Fibroblast of skin of back (primary cell): ENCODE data around the gene NUP50.
A peak's percentile ranks its signal among the peaks of the same experiment; 100 is the strongest.

Source experiments
- DNase-seq: peaks from one replicate; pipeline ENCODE4 v3.0.0-alpha.2; 2013

NUP50 gene

DNA sequence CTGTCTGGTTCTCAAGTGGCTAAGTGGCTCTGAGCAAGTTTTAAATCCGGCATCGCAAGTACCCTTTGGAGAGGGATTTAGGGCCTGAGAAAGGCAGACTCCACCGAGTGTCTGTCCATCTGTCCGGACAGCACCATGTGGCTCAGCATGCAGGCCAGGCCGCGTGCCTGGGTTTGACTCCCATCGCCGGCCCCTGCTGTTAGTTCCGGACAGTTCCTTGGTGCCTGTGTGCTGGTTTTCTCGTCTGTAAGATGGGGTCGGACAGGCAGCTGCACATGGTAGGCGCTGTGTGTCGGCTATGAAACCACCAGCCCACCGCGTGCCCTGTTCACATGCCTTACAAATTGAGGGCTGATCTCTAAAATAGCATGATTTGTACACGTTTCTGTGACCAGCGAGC lies 31.0 kb downstream of the NUP50 start:
- no peak for DNase-seq

DNA sequence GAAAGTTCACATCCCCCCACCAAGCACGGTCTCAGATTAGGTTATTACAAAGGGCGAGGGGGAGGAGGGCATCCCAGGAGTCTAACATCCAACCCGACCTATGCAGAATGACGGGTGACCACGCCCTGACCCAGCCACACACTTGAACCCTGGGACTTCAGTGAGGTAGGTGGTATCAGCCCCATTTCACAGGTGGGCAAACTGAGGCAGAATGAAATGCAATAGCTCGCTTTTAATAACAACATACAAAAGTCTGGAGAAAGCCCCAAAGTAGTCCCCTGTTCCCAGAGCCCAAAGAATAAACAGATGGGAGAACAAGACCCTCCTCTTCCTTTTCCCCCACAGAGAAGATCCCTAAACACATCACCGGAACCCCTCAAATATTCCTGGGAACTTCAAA lies 31.9 kb downstream of the NUP50 start:
- no peak for DNase-seq

DNA sequence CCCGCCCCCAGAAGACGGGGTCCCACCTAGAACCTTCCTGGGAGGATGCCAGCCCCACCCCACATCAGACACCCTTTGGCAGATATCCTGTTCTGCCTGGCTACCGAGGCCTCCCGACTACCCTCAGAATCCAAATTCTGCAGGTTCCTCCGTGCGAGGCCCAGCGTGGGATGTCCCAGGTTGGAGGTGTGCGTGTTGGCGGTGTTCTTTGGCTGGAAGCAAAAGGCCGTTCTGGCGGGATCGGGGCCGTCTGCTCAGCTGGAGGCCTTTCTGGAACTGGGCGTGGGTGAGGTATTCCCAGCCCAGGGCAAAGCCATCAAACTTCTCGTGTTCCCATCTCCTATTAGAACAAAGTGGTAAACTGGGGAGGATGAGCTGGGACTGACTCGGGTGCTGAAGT lies 32.6 kb downstream of the NUP50 start:
- no peak for DNase-seq

DNA sequence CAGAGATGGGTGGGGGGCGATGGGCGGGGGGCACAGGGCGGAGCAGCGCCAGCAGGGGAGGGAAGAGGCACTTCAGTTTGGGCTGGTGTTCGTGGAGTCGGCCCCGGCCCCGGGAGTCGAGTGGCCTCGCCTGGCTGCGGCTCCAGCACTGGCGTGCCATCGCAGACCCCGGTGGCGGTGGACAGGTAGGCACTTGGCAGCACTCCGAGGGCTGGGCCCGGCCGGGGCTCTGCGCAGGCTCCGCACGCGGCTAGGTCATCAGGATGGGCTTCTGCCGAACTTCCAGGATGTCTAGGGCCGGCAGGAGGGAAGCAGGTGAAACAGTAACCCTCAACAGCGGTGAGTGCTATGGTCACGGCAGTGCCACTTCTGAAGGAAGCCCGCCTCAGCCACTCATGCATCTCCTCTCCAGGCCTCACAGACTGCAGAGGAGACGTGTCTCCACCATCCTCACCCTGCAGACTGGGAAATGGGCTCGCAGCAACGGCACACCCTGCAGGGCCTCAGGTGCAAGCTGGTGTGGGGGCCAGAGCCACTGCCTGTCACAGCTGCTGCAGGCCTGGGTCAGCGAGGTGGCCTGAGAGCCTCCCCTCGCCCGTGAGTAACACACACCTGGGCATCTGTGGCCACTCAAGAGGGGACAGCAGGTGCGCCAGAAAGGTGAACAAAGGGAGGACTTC lies 33.3 kb downstream of the NUP50 start:
- DNase-seq = no peak

DNA sequence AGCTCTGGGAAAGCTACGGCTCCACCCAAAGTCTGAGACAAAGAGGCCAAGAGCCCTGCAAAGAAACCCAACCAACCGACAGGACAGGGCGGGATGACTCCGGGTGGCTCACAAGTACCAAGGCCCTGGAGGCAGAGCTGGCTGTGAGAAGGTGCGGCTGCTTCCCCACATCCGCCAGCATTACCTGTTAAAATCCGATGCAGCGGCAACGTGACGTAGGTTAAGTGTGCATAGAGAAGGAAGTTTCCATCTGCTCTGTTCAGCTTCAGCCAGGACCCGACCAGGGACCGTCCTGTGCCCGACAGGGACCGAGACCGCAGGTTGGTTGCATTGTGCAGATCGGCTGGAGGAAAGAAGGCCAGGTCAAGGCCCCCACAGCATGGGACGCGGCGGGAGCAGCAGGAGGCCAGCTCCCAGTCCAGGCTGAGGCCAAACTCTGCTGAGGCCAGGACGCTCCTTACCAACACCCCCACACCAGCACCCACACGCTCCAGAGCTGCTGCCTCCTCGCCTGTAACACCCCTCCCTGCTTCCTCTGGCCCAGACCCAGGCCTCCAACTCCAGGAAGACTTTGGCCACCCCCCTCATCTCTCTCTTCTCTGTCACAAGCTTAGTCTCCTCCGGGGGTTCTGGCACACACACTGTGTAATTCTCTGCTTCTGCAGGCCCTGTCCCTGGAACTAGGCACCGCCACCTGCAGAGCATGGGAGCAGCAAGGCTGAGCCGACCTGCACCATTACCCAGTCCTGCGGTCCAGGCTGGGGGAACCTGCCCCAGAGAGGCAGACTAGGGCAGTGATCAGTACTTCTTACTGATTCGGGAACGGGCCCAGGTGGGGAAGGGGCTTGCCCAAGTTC lies 34.1 kb downstream of the NUP50 start:
- no peak for DNase-seq

DNA sequence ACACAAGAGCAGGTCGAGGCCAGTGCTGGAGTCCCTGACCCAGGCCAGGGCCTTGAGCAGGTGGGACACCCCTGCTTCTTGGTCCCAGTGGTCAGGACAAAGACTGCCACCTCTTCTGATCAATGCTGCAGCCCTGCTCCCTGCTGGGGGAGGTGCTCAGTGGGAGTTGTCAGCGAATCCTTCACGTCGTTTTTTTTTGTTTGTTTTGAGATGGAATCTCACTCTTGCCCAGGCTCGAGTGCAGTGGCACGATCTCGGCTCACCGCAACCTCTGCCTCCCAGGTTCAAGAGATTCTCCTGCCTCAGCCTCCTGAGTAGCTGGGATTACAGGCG lies 34.7 kb downstream of the NUP50 start:
- no peak for DNase-seq

DNA sequence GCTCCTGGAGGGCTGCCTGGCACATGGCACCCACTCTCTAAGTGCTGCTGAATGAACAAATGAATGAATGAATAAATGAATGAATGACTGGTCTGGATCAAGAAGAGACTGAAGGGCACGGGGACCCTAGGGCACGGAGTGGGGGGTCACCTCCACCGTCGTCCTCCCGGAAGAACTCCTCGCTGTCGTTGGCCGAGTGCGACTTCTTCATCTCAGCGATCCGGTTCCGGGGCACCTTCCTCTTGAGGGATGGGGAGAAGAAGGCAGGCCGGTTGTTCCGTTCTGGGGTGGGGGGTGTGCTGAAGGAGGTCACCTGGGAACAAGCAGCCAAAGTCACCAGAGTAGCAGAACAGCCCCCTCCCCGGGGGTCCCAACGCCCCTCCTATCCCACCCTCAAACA lies 36.0 kb downstream of the NUP50 start:
- no peak for DNase-seq

DNA sequence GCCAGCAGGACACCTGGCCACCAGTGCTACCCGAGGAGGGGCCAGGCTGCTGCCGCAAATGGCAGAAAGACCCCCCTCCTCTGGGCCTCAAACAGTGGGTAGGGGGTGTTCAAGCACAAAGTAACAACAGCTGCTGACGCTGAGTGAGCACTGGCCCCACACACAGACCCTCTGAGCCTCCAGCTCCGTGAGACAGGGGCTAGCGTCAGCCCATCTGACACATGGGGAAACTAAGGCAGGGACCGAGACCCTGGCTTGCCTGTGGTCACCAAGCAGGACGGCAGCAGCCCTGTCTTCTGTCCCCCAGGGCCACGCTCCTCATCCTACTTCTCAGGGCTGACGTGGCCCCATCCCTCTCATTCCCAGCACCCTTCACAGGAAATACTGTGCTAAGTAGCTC lies 36.5 kb downstream of the NUP50 start:
- no peak for DNase-seq

DNA sequence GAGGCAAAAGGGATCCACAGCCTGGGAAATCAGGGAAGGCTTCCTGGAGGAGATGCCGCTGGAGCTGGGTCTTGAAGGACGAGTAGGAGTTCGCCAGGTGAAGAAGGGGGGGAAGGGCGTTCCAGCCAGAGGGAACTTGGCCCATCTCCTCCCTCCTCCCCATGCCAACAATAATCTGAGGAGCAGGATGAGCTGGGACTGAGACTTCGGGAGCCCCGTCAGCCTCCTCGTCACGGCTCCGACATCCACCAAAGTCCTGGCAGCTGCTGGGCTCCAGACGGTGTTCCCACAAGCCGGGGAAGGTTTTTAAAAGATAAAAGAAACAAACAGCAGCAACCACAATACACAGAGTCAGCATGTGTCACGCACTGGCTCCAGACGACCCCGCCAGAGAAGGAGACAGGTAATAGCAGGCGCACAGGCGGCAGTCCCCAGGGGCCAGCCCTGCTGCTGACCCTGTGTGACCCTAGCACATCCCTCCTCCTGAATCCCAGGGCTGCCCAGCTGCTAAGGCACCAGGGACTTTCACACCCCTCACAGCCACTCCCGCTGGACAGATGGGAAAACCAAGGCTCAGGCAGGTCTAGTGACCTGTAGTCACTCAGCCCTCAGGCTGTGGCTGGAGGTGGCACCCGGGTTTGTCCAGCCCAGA lies 37.3 kb downstream of the NUP50 start:
- DNase-seq = peak; percentile 57

DNA sequence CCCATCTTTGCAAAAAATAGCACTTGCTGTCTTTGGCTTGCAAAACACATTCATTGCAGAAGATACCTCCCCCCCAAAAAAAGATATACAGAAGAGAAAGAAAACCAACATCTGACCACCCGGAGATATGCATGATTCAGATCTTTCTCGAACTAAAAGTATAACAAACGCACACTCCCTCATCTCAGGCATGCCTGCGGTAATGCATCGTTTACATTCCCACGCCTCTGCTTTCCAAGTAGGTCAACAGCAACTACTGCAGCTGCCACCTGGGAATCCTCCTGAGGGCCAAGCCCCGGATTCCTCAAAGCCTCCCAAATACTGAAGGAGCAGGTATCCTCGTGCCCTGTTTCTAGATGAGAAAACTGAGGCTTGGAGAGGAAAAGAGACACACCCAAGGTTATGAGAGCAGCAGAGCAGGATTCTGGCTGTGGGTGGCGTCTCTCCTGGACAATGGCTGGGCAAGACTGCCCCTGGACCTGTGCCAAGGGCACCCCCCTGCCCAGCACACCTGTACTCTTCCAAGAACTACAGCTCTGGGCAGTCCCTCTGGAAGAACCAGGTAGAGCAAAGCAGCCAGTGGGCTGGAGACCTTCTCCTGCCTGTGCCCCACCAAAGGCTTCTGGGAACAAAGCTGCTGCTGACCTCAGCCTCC lies 38.1 kb downstream of the NUP50 start:
- peak; percentile 89 for DNase-seq

DNA sequence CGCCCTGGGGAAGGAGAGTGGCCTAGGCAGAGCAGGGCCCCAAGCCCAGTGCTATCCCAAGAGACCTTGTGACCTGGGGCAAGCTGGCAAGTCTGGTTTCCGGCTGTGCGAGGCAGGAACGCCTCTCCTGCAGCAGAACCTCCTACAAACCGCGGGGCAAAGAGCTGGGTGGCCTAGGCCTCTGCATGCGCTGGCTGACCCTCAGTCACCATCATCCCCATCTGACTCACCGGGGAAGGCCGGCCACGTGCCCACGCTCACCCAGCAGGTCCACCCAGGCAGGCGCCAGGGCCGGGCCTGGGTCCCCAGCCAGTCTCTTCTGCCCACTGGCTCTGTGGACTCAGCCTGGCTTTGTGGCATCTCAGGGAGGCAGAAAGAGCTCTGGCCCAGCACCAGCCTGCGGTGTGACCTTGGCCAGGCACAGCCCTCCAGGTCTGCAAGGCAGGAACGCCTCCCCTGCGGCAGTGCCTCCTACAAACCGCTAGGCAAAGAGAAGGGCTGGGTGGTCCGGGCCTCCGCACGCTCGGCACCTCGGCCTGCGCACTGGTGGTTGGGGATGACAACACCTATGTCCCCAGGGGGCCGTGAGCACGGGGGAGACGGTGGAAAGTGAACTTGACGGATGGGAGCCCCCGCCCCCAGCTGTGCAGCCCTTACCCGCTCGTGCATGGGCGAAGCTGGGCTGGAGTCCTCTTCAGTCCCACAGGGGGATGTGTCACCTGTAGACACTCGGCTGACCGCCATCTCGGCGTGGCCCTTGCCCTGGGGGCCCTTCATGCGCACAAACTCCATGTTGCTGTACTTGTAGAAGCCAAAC lies 38.8 kb downstream of the NUP50 start:
- peak; percentile 22 for DNase-seq

DNA sequence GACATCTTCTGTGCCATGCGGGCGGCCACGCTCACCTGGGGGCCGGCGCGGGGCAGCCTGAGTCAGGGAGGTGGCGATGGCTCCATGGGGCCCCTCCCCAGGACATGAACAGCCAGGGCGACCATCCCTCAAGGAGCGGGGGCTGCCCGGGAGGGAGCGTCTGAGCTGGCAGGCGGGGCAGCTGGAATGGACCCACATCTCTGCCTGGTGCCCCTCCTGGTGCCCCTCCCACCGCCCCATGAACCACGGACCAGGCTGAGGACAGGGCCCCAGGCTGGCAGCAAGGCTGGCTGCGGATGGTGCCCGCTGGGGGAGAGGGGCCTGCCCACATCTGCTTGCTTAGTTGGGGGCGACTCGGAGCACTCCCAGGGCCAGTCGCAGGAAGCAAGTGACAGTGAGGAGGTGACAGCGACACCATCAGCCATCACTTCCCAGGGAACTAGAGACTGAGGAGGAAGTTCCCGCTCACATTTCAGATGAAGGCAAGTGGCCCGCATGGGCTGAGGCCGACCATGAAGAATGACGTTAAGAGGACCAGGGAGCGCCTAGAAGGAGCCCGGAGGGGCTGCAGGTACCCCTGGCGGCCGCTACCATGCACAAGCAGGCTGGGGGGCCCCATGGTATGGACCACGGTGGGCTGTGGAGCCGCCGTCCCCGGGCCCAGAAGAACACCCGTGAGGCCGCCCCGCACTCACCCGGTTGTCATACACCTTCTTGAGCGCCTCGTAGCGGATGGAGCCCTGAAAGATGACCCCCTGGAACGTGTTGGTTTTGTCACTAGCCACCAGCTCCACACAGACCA lies 39.6 kb downstream of the NUP50 start:
- no peak for DNase-seq

DNA sequence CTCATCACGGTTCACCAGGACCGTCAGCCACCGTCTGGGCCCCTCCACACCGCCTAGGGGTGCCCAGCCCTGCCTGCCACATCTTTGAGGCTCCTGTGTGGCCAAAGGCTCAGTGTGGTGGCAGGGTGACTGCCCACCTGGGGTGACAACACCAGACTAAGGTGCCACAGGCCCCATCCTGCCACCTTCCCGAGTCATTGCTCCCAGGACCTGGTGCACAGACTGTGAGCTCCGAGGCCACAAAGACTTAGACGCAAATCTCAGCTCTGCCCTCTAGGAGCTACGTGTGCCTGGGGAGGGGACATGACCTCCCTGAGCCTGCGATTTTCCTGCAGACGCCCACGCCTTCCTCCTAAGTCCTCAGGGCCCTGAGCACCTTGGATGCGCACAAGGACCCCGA lies 40.5 kb downstream of the NUP50 start:
- no peak for DNase-seq

DNA sequence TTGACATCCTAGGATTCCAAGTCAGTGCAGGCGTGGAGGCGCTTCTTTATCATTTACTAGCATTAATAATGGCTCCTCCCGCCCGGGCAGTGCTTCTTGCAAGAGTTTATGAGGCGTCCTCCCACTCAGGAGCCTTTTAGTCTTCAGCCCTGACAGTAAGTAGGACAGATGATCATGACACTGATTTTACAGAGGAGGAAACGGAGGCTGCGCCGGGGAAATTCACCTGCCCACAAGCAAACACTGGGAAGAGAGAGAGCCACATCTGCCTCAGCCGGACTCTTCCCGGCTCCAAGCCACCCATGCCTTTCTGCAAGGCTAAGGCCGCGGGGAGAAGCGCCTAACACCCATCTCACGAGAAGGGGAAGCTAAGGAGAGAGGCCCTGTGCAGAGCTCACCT lies 41.1 kb downstream of the NUP50 start:
- no peak for DNase-seq

DNA sequence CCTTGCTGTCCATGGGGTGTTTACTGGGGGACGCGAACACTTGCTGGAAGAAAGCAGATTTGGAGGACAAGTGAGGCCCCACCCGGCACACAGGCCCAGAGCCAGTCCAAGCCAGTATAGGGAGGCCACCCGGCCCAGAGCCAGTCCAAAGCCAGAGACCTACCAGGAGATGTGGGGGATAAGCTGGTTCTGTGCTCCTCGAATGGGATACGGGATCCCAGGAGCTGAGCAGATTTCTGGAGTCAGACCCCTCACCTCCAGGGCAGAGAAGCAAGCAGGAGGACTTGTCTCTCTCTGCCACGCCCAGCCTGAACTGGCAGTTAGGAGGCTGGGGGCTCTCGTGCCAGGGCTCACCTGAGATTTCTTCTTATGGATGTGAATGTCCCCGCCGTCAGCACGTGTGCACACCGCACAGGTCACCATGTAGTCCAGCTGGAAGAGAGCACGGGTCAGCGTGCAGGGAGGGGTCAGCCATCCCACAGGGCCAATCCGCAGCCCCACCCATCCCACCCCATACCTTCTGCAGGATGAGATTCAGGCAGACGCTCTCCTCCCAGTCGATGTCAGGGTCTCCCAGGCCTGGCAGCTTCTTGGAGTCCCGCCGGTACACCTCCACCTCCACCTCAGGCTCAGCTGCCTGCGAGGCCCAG lies 41.7 kb downstream of the NUP50 start:
- no peak for DNase-seq

DNA sequence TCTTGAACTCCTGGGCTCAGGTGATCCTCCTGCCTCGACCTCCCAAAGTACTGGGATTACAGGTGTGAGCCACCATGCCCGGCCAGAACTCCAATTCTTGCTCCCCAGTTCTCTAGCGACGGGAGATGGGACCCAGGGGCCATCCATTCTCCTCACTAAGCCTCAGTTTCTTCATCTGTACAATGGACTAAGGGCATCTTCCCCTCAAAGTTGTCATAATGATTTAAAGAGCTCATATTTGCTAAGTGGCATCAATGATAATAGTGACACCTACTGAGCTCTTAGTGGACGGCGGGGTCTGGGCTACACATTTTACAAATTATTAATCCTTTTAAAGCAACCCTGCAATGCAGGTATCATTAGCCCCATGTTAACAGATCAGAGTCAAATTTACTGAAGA lies 42.5 kb downstream of the NUP50 start:
- DNase-seq = no peak

DNA sequence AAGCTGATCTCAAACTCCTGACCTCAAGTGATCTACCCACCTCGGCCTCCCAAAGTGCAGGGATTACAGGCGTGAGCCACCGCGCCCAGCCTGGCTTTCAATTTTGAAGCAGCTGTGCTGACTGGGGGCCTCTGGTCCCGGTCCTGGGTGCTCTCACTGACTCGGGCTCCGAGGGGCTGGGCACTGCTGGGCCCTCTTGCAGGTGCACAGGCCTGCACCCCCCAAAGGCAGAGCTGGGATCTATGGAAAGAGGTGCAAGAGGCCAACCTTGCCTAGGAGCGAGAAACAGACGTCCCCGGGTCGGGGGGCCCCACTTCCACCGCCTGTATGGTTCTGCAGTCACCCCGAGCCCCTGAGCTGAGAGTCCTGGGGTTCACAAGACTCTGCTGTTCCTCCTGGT lies 43.8 kb downstream of the NUP50 start:
- no peak for DNase-seq

DNA sequence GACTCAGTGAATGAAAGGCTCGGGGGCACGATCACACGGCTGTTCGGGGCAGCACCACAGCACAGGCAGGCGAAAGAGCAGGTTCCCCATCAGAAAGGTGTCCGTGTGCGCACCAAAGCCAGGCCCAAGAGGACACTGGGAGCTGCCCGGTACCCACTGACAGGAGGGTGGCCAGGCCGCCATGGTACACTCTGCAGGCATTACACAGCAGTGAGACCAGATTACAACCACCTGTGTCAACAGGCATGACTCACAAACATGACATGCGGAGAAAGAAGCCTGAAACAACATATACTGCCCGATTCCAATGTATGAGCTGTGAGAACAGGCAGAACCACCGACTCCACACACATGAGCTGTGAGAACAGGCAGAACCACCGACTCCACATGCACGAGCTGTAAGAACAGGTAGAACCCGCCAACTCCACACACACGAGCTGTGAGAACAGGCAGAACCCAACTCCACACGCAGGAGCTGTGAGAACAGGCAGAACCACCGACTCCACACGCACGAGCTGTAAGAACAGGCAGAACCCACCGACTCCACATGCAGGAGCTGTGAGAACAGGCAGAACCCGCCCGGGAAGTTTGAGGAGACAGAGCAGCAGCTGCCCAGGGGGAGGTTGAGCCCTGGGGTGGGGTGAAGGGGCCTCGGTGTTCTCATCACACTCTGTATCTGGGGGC lies 44.4 kb downstream of the NUP50 start:
- peak; percentile 89 for DNase-seq

DNA sequence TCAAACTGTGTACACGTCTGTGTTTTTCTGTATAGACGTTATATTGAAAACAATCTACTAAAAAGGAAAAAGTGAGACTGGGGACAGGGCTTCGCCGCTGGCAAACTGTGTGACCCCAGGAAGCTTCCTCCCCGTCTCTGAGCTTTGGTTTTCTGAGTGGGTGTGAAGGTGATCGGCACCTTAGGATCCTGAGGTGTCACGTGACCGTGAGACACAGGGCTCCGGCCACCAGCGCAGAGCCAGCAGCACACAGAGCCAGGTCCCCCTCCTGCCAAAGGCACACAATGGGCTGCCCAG lies 44.9 kb downstream of the NUP50 start:
- DNase-seq = no peak

DNA sequence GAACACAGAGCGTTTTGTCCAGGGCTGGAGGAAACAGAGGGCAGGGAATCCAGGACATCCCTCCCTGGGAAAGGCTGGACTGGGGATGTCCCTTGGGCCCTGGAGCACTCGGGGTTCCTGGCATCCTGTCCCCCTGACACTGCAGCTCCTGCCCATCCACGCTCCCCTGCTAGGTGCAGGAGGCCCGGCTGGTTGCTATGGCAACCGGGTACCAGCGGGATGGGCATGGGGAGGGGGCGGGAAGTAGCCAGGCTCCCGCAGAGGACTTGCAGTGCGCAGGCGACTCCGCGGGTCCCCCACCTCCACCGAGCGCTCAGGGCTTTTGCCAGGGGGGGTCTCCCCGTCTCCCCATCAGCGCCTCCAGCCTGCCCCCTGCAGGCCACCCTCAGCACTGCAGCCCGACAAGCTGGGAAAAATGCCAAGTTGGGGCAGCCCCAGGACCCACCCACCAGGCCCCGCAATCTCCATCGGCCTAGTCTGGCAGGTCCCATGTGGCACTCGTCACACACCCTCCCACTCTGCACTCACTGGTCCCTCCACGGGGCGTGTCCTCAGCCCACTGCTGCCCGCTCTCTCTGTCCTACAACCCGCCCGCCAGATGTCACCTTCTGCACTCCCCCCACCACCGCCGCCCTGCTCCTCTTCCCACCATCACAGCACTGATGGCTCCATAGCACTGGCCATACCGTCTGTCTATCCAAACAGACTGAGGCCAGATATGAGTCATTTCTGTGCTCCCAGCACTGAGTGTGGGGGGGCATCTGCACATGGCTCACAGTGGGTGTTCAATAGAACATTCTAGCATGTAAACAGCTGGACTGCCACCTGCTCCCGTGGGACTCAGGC lies 45.5 kb downstream of the NUP50 start:
- peak; percentile 91 for DNase-seq
